GM12878 (cell line): ENCODE measurements around the gene POU2F1. TPM values are rescaled to one million over a fixed set of nuclear protein-coding genes. Genes with fewer than 3 reads are reported as not detected.

Source experiments
- ATAC-seq: fragments of 200-7000 bp; cut with Tn5 transposase; 3 replicates; pipeline ENCODE4 v1.9.1; 2020; ENCODE audit warnings: mild to moderate bottlenecking, moderate library complexity
- BruUV-seq: library from RNA; stranded (reverse); fragments of 400-500 nt; replicated peaks from 2 replicates; lab custom pipeline; 2021; lab: Mats Ljungman, UMichigan
- CTCF ChIA-PET: fragments of 300-600 bp; sonication (Branson Sonifier 250); formaldehyde crosslinking; extraction: SDS; loops from one replicate; lab custom pipeline; 2021; ENCODE audit warnings: inconsistent platforms; lab: Yijun Ruan, JAX
- POLR2A ChIA-PET: fragments of 350-600 bp; formaldehyde crosslinking; extraction: SDS; loops from one replicate; lab custom pipeline; 2021; ENCODE audit warnings: inconsistent platforms; lab: Charles Lee
- RAD21 ChIA-PET: fragments of 300-600 bp; sonication (Branson Sonifier 250); formaldehyde crosslinking; loops from one replicate; lab custom pipeline; 2023; ENCODE audit warnings: antibody characterized with exemption; ENCODE audit not compliant: unreplicated experiment; lab: Charles Lee
- SMC1A ChIA-PET: fragments of 300-600 bp; sonication (Branson Sonifier 250); formaldehyde crosslinking; loops from one replicate; lab custom pipeline; 2023; ENCODE audit not compliant: unreplicated experiment, uncharacterized antibody; lab: Charles Lee
- DNase-seq: peaks from one replicate; pipeline ENCODE4 v3.0.0-alpha.2; 2011; ENCODE audit warnings: low read depth, low spot score
- FAIRE-seq: peaks from 3 replicates; lab custom pipeline; 2011; peaks lifted over from hg19 to GRCh38; lab: Jason Lieb, UNC
- H2AFZ ChIP-seq: 2 replicates; pipeline ENCODE4 v1.6.0; 2011; ENCODE audit warnings: low read depth, low read length, control low read depth; ENCODE audit not compliant: control insufficient read depth
- H3K27ac ChIP-seq: 2 replicates; pipeline ENCODE4 v1.5.1; 2011; ENCODE audit warnings: control low read depth; ENCODE audit not compliant: control insufficient read depth, insufficient read depth
- H3K27me3 ChIP-seq, 2 experiments: replicated peaks in 1 of 2; 2 replicates each; pipeline versions ENCODE4 v1.6.0 to v1.6.1; 2011; ENCODE audit warnings: low read length in 1 of 2; ENCODE audit not compliant: control insufficient read depth in 2 of 2, insufficient read depth in 2 of 2
- H3K36me3 ChIP-seq, 2 experiments: 2 replicates each; pipeline ENCODE4 v1.5.1; 2011; ENCODE audit warnings: low read length in 1 of 2; ENCODE audit not compliant: control insufficient read depth in 2 of 2, insufficient read depth in 2 of 2
- H3K4me1 ChIP-seq: 2 replicates; pipeline ENCODE4 v1.6.1; 2011; ENCODE audit warnings: mild to moderate bottlenecking, low read length, moderate library complexity, mixed read lengths; ENCODE audit not compliant: control insufficient read depth, insufficient read depth
- H3K4me2 ChIP-seq: 2 replicates; pipeline ENCODE4 v1.6.0; 2011; ENCODE audit warnings: control low read depth; ENCODE audit not compliant: control insufficient read depth, insufficient read depth
- H3K4me3 ChIP-seq: fragments of 200-600 bp; sonication (generic); 2 replicates; pipeline ENCODE4 v1.5.1; 2016
- H3K79me2 ChIP-seq: 2 replicates; pipeline ENCODE4 v1.6.0; 2011; ENCODE audit warnings: low read length; ENCODE audit not compliant: control insufficient read depth, insufficient read depth
- H3K9ac ChIP-seq: 2 replicates; pipeline ENCODE4 v1.8.0; 2011; ENCODE audit warnings: low read length, control low read depth, mixed read lengths; ENCODE audit not compliant: control insufficient read depth, insufficient read depth
- H3K9me3 ChIP-seq: replicated peaks from 3 replicates; pipeline ENCODE4 v1.5.1; 2011; ENCODE audit warnings: mild to moderate bottlenecking, low read length; ENCODE audit not compliant: control insufficient read depth, insufficient read depth
- H4K20me1 ChIP-seq: 2 replicates; pipeline ENCODE4 v1.6.0; 2011; ENCODE audit not compliant: control insufficient read depth, insufficient read depth
- BCL11A ChIP-seq: IDR thresholded peaks from 2 replicates; pipeline ENCODE4 v1.6.1; 2011; ENCODE audit warnings: low read depth, low read length
- IKZF1 ChIP-seq: fragments of 450-650 bp; conservative IDR thresholded peaks from 2 replicates; pipeline ENCODE4 v1.6.1; 2017; ENCODE audit warnings: antibody characterized with exemption, mild to moderate bottlenecking
- IRF3 ChIP-seq: fragments of 450-650 bp; IDR thresholded peaks from 2 replicates; pipeline ENCODE4 v1.6.1; 2014; ENCODE audit warnings: mild to moderate bottlenecking
- KAT2A ChIP-seq: conservative IDR thresholded peaks from 2 replicates; pipeline ENCODE4 v1.6.1; 2011; ENCODE audit warnings: low read depth, low read length; ENCODE audit not compliant: control insufficient read depth
- KLF5 ChIP-seq: fragments of 450-650 bp; IDR thresholded peaks from 2 replicates; pipeline ENCODE4 v1.6.1; 2014; ENCODE audit warnings: mild to moderate bottlenecking; ENCODE audit not compliant: partially characterized antibody
- LARP7 ChIP-seq: fragments of 450-650 bp; IDR thresholded peaks from 2 replicates; pipeline ENCODE4 v1.6.1; 2017; ENCODE audit warnings: mild to moderate bottlenecking
- NFYA ChIP-seq: IDR thresholded peaks from 2 replicates; pipeline ENCODE4 v1.6.1; 2011; ENCODE audit warnings: low read depth, mild to moderate bottlenecking, low read length, improper control_type of control experiment, borderline replicate concordance
- NR2C1 ChIP-seq: fragments of 450-650 bp; IDR thresholded peaks from 2 replicates; pipeline ENCODE4 v1.6.1; 2017; ENCODE audit warnings: antibody characterized with exemption, mild to moderate bottlenecking, moderate library complexity
- PML ChIP-seq: IDR thresholded peaks from 2 replicates; pipeline ENCODE4 v1.6.1; 2012; ENCODE audit warnings: low read length, inconsistent platforms
- RAD51 ChIP-seq: fragments of 450-650 bp; IDR thresholded peaks from 2 replicates; pipeline ENCODE4 v1.6.1; 2016; ENCODE audit warnings: moderate library complexity, mild to moderate bottlenecking, inconsistent platforms
- RB1 ChIP-seq: fragments of 450-650 bp; formaldehyde crosslinking; IDR thresholded peaks from 2 replicates; pipeline ENCODE4 v1.6.1; 2017; ENCODE audit warnings: mild to moderate bottlenecking, borderline replicate concordance
- RUNX3 ChIP-seq: IDR thresholded peaks from 2 replicates; pipeline ENCODE4 v1.6.1; 2012; ENCODE audit warnings: low read length, inconsistent platforms
- SMAD5 ChIP-seq: IDR thresholded peaks from 2 replicates; pipeline ENCODE4 v1.6.1; 2016; ENCODE audit warnings: antibody characterized with exemption, low read depth
- SP1 ChIP-seq: IDR thresholded peaks from one replicate; pipeline ENCODE4 v1.6.1; 2011; ENCODE audit warnings: low read depth, low read length
- WGBS: methylation state at CpG from one replicate; pipeline ENCODE4 v1.1.6; 2016; ENCODE audit warnings: low lambda C conversion rate; ENCODE audit not compliant: insufficient replicate concordance, insufficient coverage; ENCODE audit errors: missing lambda C conversion rate; 5-methylcytosine and 5-hydroxymethylcytosine counted together
- in situ Hi-C: fragments of 300-500 bp; cut with MboI; formaldehyde crosslinking; loops from 9 replicates; pipeline ENCODE4 v1.14.3; 2018; ENCODE audit warnings: mixed read lengths
- intact Hi-C: fragments of 100-400 bp; cut with micrococcal nuclease; formaldehyde crosslinking; loops from one replicate; pipeline ENCODE4 v1.14.2; 2022; ENCODE audit not compliant: unreplicated experiment
- polyA plus RNA-seq, 11 experiments: library from polyadenylated mRNA; depleted of rRNA in 4 of 11; unstranded in 6 of 11; stranded (reverse) in 5 of 11; fragments of >200 nt; fragmentation: Nextera tagmentation in 4 of 11; fragmentation: Illumina TruSeq in 1 of 11; extraction: Ambion mirVana in 4 of 11; extraction: Trizol in 1 of 11; gene quantifications; 1 replicate in 1 of 11; 2 replicates in 10 of 11; pipeline versions ENCODE4 v1.2.1 to v1.2.3, GENCODE V29; 2011 to 2016; ENCODE audit warnings: inconsistent platforms in 2 of 11, missing spikeins in 2 of 11, low read depth in 1 of 11
- total RNA-seq, 4 experiments: library from RNA; depleted of rRNA in 3 of 4; stranded (reverse); fragments of >200 nt in 3 of 4; fragmentation: Illumina TruSeq in 1 of 4; extraction: Trizol in 1 of 4; gene quantifications; 2 replicates each; pipeline versions ENCODE4 v1.2.1 to v1.2.3, GENCODE V29; 2013 to 2021
- TF ChIP-seq, protein P1 (sequence below): IDR thresholded peaks from 2 replicates; pipeline ENCODE4 v1.6.1; 2012; ENCODE audit warnings: low read depth, low read length, improper control_type of control experiment

POU2F1 gene
- total and polyA plus RNA-seq, 10 of the 15 experiments (the other 5 are each of a cell fraction or from before 2014, with no cell fraction given) = 2.5 to 21.7 (median 12.5) TPM

DNA sequence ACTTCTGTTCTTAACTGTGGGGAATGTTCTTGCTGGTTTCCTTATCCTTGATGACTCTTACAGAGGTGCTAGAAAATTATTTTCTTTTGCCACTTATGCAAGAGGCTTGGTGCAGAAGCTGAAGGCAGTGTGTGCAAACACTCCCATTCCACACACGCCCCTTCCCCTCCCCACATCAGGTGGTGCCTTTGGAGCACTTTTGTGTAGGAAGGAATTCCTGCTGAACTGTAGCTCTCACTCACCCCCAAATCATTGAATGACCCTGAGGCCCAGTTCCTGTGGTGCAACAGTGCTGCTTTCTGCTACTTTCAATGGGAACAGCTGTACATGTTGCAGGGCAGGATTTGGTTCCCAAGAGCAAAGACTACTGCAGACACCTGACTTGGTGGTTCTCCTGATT lies 195.8 kb downstream of the POU2F1 start:
- H3K4me1 ChIP-seq = no peaks in the 10 kb centered on the region
- intact Hi-C loops (no loop called here), in situ Hi-C loops (no loop called here)
- DNase-seq = no peak
- H3K79me2 ChIP-seq = no peaks in the 10 kb centered on the region
- no peak overlapping the region for H3K27ac ChIP-seq
- BruUV-seq = no TSS peak
- peaks cover 10 to 11% of the 10 kb centered on the region in 2 experiments; a peak in 3 of 4 replicates for H3K36me3 ChIP-seq
- no peak overlapping the region for H3K4me2 ChIP-seq
- no peak overlapping the region for H2AFZ ChIP-seq
- no peak for ATAC-seq
- no peaks in the 10 kb centered on the region for H3K9me3 ChIP-seq
- SMC1A ChIA-PET = interaction anchor here (0.8 to 1.3 kb wide), 3 partner anchors 9 to 149 kb away, joined by 3 read pairs; no protein-coding TSS in a partner anchor
- 83% methylated on average over 1 of the region's 1 CpG for WGBS
- FAIRE-seq = no peak
- no peak for TF ChIP-seq NFYA
- no peak for TF ChIP-seq IRF3
- no peak for TF ChIP-seq PML
- TF ChIP-seq, protein P1, sequence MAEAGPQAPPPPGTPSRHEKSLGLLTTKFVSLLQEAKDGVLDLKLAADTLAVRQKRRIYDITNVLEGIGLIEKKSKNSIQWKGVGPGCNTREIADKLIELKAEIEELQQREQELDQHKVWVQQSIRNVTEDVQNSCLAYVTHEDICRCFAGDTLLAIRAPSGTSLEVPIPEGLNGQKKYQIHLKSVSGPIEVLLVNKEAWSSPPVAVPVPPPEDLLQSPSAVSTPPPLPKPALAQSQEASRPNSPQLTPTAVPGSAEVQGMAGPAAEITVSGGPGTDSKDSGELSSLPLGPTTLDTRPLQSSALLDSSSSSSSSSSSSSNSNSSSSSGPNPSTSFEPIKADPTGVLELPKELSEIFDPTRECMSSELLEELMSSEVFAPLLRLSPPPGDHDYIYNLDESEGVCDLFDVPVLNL = no peak
- TF ChIP-seq KLF5 = no peak
- TF ChIP-seq RAD51 = no peak
- TF ChIP-seq BCL11A = no peak
- TF ChIP-seq NR2C1 = no peak
- TF ChIP-seq LARP7 = no peak
- TF ChIP-seq RB1 = no peak
- TF ChIP-seq KAT2A = no peak
- TF ChIP-seq SMAD5 = no peak
- no peak for TF ChIP-seq SP1
- TF ChIP-seq RUNX3 = no peak
- no peak for TF ChIP-seq IKZF1
- CTCF ChIA-PET = interaction anchor here (0.7 to 1.6 kb wide), 2 partner anchors 137 to 149 kb away, joined by 4 to 6 read pairs; no protein-coding TSS in a partner anchor
- RAD21 ChIA-PET = interaction anchor here (1.4 kb wide), 1 partner anchor 148 kb away, joined by 3 read pairs; no protein-coding TSS in a partner anchor
- POLR2A ChIA-PET = no interaction called here
- no peaks in the 10 kb centered on the region for H3K27me3 ChIP-seq
- no peak overlapping the region for H3K4me3 ChIP-seq
- H4K20me1 ChIP-seq = no peaks in the 10 kb centered on the region
- no peak overlapping the region for H3K9ac ChIP-seq
